CD4-positive, alpha-beta T cell treated with Interleukin-17A for 1 hour (primary cell): Measurements from ENCODE around the gene SYTL3.

Experiments used
- DNase-seq: peaks from one replicate; pipeline ENCODE4 v3.0.0-alpha.2; 2020

The SYTL3 gene

GRCh38 chr6:158801655-158802294 lies 151.9 kb downstream of the SYTL3 start:
- no peak for DNase-seq

GRCh38 chr6:158803733-158804143 lies 153.9 kb downstream of the SYTL3 start:
- DNase-seq, result peak; percentile 79

- DNase-seq, result no peak
These were observed 154.4 kb downstream of the SYTL3 start for GRCh38 chr6:158804207-158804606.

GRCh38 chr6:158805698-158806377 lies 156.0 kb downstream of the SYTL3 start:
- DNase-seq, result peak; percentile 48

GRCh38 chr6:158807515-158808441 lies 157.9 kb downstream of the SYTL3 start:
- DNase-seq, result peak; percentile 56

GRCh38 chr6:158808442-158808833 lies 158.6 kb downstream of the SYTL3 start:
- DNase-seq, result no peak

GRCh38 chr6:158808941-158809678 lies 159.3 kb downstream of the SYTL3 start:
- DNase-seq, result peak; percentile 73

- peak; percentile 31 for DNase-seq
These were observed 160.6 kb downstream of the SYTL3 start for GRCh38 chr6:158810155-158811095.

GRCh38 chr6:158812611-158813010 lies 162.8 kb downstream of the SYTL3 start:
- DNase-seq, result no peak

GRCh38 chr6:158813032-158813431 lies 163.2 kb downstream of the SYTL3 start:
- DNase-seq, result peak; percentile 61
